Spinal cord (tissue), 10 donors: Measurements from ENCODE around the gene INO80B. TPM values are rescaled to one million over a fixed set of nuclear protein-coding genes. Genes with fewer than 3 reads are reported as not detected.
"Not testable (repeated sequence)": the region's sequence is repeated elsewhere in the genome, so short reads cannot be mapped to it uniquely, and the experiment has no call there.

ENCODE experiments used
- DNase-seq, 6 donors: peaks; one replicate each; pipeline versions ENCODE4 v3.0.0 to v3.0.0-alpha.2; 2013 to 2015; ENCODE audit warnings: low spot score in 6 of 6, low read depth in 4 of 6
- H3K27ac ChIP-seq: one replicate; pipeline ENCODE4 v1.5.1; 2013; ENCODE audit warnings: low read depth, low read length, control low read depth
- H3K27me3 ChIP-seq: one replicate; pipeline ENCODE4 v1.6.1; 2013; ENCODE audit warnings: low read length; ENCODE audit not compliant: control insufficient read depth, insufficient read depth
- H3K36me3 ChIP-seq: one replicate; pipeline ENCODE4 v1.6.1; 2013; ENCODE audit warnings: low read length; ENCODE audit not compliant: control insufficient read depth, insufficient read depth
- H3K4me1 ChIP-seq: one replicate; pipeline ENCODE4 v1.6.1; 2013; ENCODE audit warnings: low read length; ENCODE audit not compliant: control insufficient read depth, insufficient read depth
- H3K4me3 ChIP-seq: one replicate; pipeline ENCODE4 v1.5.1; 2013; ENCODE audit warnings: low read depth, low read length, control low read depth
- H3K9me3 ChIP-seq: one replicate; pipeline ENCODE4 v1.6.1; 2013; ENCODE audit warnings: low read length; ENCODE audit not compliant: control insufficient read depth, insufficient read depth
- WGBS: methylation state at CpG from one replicate; pipeline ENCODE4 v1.1.5; 2013; ENCODE audit warnings: missing lambda C conversion rate; ENCODE audit not compliant: insufficient coverage; 5-methylcytosine and 5-hydroxymethylcytosine counted together
- polyA plus RNA-seq, 2 donors: library from polyadenylated mRNA; unstranded; fragments of 120-200 nt; gene quantifications; one replicate each; pipeline ENCODE4 v1.2.1, GENCODE V29; 2013; ENCODE audit not compliant: insufficient read length in 2 of 2
- total RNA-seq, 2 donors: library from RNA; depleted of rRNA in 1 of 2; stranded (reverse); fragments of 120-200 nt in 1 of 2; fragments of >200 nt in 1 of 2; gene quantifications; one replicate each; pipeline versions ENCODE4 v1.2.3 to v1.2.4, GENCODE V29; 2013 to 2014
- donor health status: healthy.

Gene INO80B
- total and polyA plus RNA-seq, 4 donors = 9.1 to 38.7 (median 28.4) TPM

GRCh38 chr2:74461187-74462053 is 6.5 kb downstream of the INO80B start:
- DNase-seq = no peak
- no peaks in the 10 kb centered on the region for H3K27me3 ChIP-seq
- H3K9me3 ChIP-seq = no peaks in the 10 kb centered on the region
- peaks cover 25% of the 10 kb centered on the region for H3K36me3 ChIP-seq
- peaks cover 31% of the 10 kb centered on the region for H3K4me1 ChIP-seq
- WGBS = 93% methylated on average over 27 of the region's 27 CpGs
- H3K27ac ChIP-seq = no peak overlapping the region
- no peak overlapping the region for H3K4me3 ChIP-seq

- WGBS = 96% methylated on average over 9 of the region's 20 CpGs
Observed at GRCh38 chr2:74462054-74462785, 7.3 kb downstream of the INO80B start.

DNA sequence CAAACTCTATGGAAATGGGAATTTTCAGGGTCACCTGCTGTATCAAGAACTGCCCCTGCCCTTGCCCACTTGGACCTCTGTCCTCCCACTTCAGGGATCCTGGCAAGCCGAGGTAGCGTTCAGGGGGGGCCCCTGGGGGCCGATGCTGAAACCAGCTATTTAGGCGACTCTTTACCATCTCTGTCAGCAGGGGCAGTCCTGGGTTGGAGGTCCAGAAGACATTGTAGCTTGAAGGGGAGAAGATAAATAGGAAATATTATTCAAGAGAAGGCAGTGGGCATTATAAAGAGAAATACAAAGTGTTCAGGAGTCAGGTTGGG is 7.9 kb downstream of the INO80B start:
- Histone ChIP-seq H3K27ac (no peak overlapping the region), H3K27me3 (no peaks in the 10 kb centered on the region), H3K4me1 (peaks cover 23% of the 10 kb centered on the region), H3K36me3 (peaks cover 25% of the 10 kb centered on the region), H3K9me3 (no peaks in the 10 kb centered on the region), H3K4me3 (no peak overlapping the region)
- 81% methylated on average over 4 of the region's 4 CpGs for WGBS
- DNase-seq = no peak

More at GRCh38 chr2:74462054-74462785, 7.3 kb downstream of the INO80B start:
- H3K4me3 ChIP-seq = no peak overlapping the region
- no peak overlapping the region for H3K27ac ChIP-seq
- H3K36me3 ChIP-seq = peaks cover 25% of the 10 kb centered on the region
- DNase-seq = no peak
- peaks cover 27% of the 10 kb centered on the region for H3K4me1 ChIP-seq
- H3K9me3 ChIP-seq = no peaks in the 10 kb centered on the region
- no peaks in the 10 kb centered on the region for H3K27me3 ChIP-seq

GRCh38 chr2:74464406-74464805 is 9.5 kb downstream of the INO80B start:
- Histone ChIP-seq H3K27ac (no peak overlapping the region), H3K4me3 (peak overlapping the region; percentile 81), H3K4me1 (peaks cover 15% of the 10 kb centered on the region), H3K27me3 (no peaks in the 10 kb centered on the region), H3K36me3 (peaks cover 25% of the 10 kb centered on the region), H3K9me3 (no peaks in the 10 kb centered on the region)
- WGBS = 10% methylated on average over 11 of the region's 13 CpGs
- no peak for DNase-seq

GRCh38 chr2:74470742-74471141 is 15.9 kb downstream of the INO80B start:
- H3K27ac ChIP-seq, DNase-seq, H3K27me3 ChIP-seq, H3K4me3 ChIP-seq, H3K9me3 ChIP-seq: not testable (repeated sequence)
- peaks cover 26% of the 10 kb centered on the region for H3K4me1 ChIP-seq
- H3K36me3 ChIP-seq = peaks cover 30% of the 10 kb centered on the region
- 98% methylated on average over 9 of the region's 12 CpGs for WGBS

- Histone ChIP-seq H3K27ac (peak overlapping the region; percentile 95), H3K4me3 (peak overlapping the region; percentile 76), H3K9me3 (no peaks in the 10 kb centered on the region), H3K4me1 (peaks cover 26% of the 10 kb centered on the region), H3K36me3 (peaks cover 32% of the 10 kb centered on the region), H3K27me3 (no peaks in the 10 kb centered on the region)
- no peak for DNase-seq
- 62% methylated on average over 6 of the region's 16 CpGs for WGBS
Observed at GRCh38 chr2:74471332-74472065, 16.6 kb downstream of the INO80B start.

DNA sequence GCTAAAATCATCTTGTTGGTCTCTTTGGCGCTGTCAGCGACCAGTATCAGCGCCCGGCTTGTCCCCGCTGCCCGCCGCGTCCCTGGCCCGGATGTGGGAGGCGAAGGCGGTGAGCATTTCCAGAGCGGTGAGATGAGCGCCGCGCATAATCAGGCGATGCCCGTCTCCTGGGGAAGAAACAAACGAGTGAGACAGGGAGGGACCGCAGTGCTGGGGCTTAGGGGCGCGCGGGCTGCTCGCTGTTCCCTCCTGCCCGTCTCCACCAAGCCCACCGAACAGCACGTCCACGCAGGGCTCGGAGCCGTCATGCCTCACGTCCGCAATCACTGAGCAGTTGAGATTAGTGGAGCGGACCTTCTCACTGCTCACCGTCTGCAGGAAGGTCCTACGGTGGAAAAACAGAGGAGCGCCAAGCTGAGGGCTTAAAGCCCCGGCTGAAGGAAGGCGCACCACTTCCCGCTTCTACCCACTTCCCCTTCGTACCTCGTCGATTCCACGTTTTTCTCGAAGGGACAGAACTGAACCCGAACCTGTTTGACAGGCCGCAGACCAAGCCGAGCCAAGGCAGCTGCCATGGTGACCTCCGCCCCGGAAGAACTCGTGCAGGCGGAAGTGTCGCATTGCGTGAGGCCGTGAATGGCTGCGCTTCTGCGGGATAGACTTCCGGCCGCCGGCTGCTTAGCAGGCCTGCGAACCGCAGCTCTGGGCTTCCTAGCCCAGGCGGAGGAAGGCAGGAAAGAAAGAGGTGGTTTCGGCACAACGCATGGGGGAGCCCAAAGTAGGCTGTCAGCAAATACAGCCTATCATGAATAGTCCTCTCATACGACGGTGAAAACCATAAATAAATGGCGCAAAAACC is 17.4 kb downstream of the INO80B start, which contains the start of gene MRPL53:
Gene MRPL53, minus strand, starts transcription at position 595 of the 859 bp plus-strand sequence. Its CDS starts 20 bp downstream, at position 575.
- Histone ChIP-seq H3K27me3 (no peaks in the 10 kb centered on the region), H3K36me3 (peaks cover 40% of the 10 kb centered on the region), H3K9me3 (no peaks in the 10 kb centered on the region), H3K4me3 (peak within 1 kb of the TSS; percentile 76), H3K27ac (peak within 1 kb of the TSS; percentile 95), H3K4me1 (peaks cover 26% of the 10 kb centered on the region)
- peak; percentile 93 to 99 (median 96) for DNase-seq
- WGBS = under 1% methylated on average over 60 of the region's 66 CpGs

DNA sequence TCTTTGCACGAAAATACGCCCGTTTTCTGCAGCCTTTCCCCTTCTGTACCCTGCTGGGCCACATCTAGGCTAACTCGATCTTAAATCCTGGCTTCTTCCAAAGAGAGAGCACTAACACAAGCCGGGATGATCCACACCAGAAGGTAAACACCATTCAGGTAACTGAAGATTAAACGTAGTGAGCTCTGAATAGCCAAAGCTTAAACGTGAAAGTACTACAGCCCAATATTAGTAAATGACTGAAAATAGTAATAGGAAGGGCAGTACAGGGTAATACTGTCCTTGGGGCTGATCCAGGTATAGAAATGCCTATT is 18.0 kb downstream of the INO80B start:
- no peaks in the 10 kb centered on the region for H3K27me3 ChIP-seq
- WGBS = 11% methylated on average over 5 of the region's 7 CpGs
- no peaks in the 10 kb centered on the region for H3K9me3 ChIP-seq
- peak overlapping the region; percentile 95 for H3K27ac ChIP-seq
- peaks cover 44% of the 10 kb centered on the region for H3K36me3 ChIP-seq
- DNase-seq = no peak
- H3K4me3 ChIP-seq = peak overlapping the region; percentile 76
- H3K4me1 ChIP-seq = peaks cover 26% of the 10 kb centered on the region

- Histone ChIP-seq H3K27ac (no peak overlapping the region), H3K4me3 (no peak overlapping the region), H3K9me3 (no peaks in the 10 kb centered on the region), H3K27me3 (no peaks in the 10 kb centered on the region), H3K36me3 (peaks cover 52% of the 10 kb centered on the region), H3K4me1 (peaks cover 26% of the 10 kb centered on the region)
- 98% methylated on average over 6 of the region's 6 CpGs for WGBS
- no peak for DNase-seq
Observed at GRCh38 chr2:74474481-74474880, 19.6 kb downstream of the INO80B start.
